Parietal lobe (tissue), 2 donors: ENCODE measurements around the gene RPL39. TPM values are rescaled to one million over a fixed set of nuclear protein-coding genes. Genes with fewer than 3 reads are reported as not detected.

Source experiments
- small RNA-seq: library from RNA; depleted of rRNA; stranded (forward); fragments of <200 nt; gene quantifications from one replicate; pipeline ENCODE3, GENCODE V24; 2014; ENCODE audit warnings: low replicate concordance
- total RNA-seq: library from RNA; depleted of rRNA; stranded (reverse); fragments of >200 nt; gene quantifications from one replicate; pipeline ENCODE4 v1.2.3, GENCODE V29; 2014

Gene RPL39
- 1,783 TPM for total RNA-seq

GRCh38 chrX:119791437-119792231 is at the start of gene RPL39:
Gene RPL39 (minus strand): TSS chrX:119791630. CDS start chrX:119791576, 54 bp downstream.

GRCh38 chrX:119757979-119758730 is 33.3 kb downstream of the RPL39 start, which contains the start of gene SOWAHD:
Gene SOWAHD (plus strand): TSS chrX:119758588. CDS start chrX:119758668, 80 bp downstream.

Small RNAs within 50 kb of the gene (small RNA-seq; reads per million reads assigned to genes)
- gene SNORA69, result not detected

Other genes with a start within 250 kb of the RPL39 start
- 23.8 TPM for gene STEEP1, start 226.2 kb downstream of the RPL39 start, total RNA-seq
- 39.8 TPM for gene UBE2A, start 217.1 kb downstream of the RPL39 start, total RNA-seq
- gene NKRF, start 185.2 kb downstream of the RPL39 start, total RNA-seq, result 16.9 TPM
- 57.3 TPM for gene SEPTIN6, start 98.5 kb downstream of the RPL39 start, total RNA-seq
- 0.31 TPM for gene SOWAHD, start 33.0 kb downstream of the RPL39 start, total RNA-seq
- gene UPF3B, start 61.3 kb upstream of the RPL39 start, total RNA-seq, result 10.0 TPM
- 12.2 TPM for gene RNF113A, start 80.1 kb upstream of the RPL39 start, total RNA-seq
- 19.7 TPM for gene NDUFA1, start 80.2 kb upstream of the RPL39 start, total RNA-seq
- gene AKAP14, start 104.3 kb upstream of the RPL39 start, total RNA-seq, result not detected
- gene NKAP, start 152.1 kb upstream of the RPL39 start, total RNA-seq, result 8.5 TPM